ENCODE data around the gene C1orf159.

The C1orf159 gene

GRCh38 chr1:1120866-1121591, 5.1 kb upstream of the C1orf159 start:
- DNase-seq (ENCODE audit: low read depth) = no peak
- no peak for TF ChIP-seq CTCF (IDR thresholded peaks at IDR 0.05; ENCODE audit: insufficient read depth, low read depth, low read length, missing control alignments)
- H3K4me3 ChIP-seq (ENCODE audit: low read length) = no peak overlapping the region

DNA sequence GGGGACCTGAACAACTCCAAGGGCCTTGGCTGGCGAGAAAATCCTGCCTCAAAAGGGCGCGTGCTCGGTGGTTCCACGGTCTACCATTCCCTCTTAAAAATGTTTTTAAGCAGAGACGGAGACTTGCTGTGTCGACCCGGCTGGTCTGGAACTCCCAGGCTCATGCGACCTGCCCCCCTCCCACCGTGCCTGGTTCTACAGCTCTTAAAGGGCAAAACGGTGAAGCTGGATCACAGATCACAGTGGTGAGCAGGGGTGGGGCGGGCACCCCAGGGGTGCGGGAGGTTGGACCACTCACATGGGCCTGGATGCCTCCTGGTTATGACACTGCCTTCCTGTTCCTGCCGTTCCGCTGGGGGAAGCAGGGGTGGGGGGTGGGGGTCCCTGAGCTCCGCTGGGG, 4.2 kb upstream of the C1orf159 start:
- no peak for TF ChIP-seq CTCF (IDR thresholded peaks at IDR 0.05; ENCODE audit: insufficient read depth, low read depth, low read length, missing control alignments)
- no peak for DNase-seq (ENCODE audit: low read depth)
- H3K4me3 ChIP-seq (ENCODE audit: low read length) = no peak overlapping the region

- no peak overlapping the region for H3K4me3 ChIP-seq (ENCODE audit: low read length)
- no peak for TF ChIP-seq CTCF (IDR thresholded peaks at IDR 0.05; ENCODE audit: insufficient read depth, low read depth, low read length, missing control alignments)
- no peak for DNase-seq (ENCODE audit: low read depth)
Observed at GRCh38 chr1:1119272-1119890, 3.5 kb upstream of the C1orf159 start.

GRCh38 chr1:1118876-1119220, 3.0 kb upstream of the C1orf159 start:
- TF ChIP-seq CTCF (IDR thresholded peaks at IDR 0.05; ENCODE audit: insufficient read depth, low read depth, low read length, missing control alignments) = no peak
- DNase-seq (ENCODE audit: low read depth) = no peak
- H3K4me3 ChIP-seq (ENCODE audit: low read length) = no peak overlapping the region

DNA sequence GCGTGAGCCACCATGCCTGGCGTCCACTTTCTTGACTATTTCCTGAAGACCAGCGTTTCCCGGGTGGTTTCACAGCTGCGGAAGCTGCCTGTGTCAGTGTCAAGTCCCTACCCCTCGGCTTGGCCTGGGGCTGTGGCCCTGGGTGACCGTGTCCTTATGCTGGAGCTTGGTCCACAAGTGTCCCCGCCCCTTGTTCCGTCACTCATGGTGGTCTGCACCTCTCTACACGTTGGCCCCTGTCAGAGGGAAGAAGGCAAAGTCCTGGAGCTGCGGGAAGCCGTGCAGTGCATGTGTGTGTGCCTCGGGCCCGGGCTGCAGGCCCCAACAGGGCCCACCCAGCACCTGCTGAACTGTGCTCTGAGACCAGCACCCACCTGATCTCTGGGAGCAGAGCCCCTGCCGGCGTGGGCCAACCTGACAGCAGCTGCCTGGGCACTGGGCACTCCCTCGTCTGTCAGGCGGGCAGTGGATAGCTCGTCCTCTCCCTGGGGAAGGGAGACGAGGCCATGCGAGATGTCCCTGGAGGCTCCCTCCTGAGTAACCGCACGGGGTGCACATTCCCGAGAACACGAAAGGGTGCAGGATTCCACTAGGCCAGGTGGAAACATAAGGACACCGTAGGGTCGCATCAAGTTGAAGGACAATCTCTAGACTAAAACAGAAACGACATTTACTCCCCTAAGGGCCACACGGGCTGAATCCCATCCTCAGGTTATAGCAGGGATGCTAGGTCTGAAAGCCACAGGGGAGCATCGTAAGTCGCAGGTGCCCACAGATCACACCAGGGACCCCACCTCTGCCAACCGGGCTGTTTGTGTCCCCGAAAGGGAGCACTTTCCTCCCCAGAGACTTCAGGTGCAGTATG, 2.4 kb upstream of the C1orf159 start:
- TF ChIP-seq CTCF (IDR thresholded peaks at IDR 0.05; ENCODE audit: insufficient read depth, low read depth, low read length, missing control alignments) = no peak
- H3K4me3 ChIP-seq (ENCODE audit: low read length) = no peak overlapping the region
- no peak for DNase-seq (ENCODE audit: low read depth)

- no peak overlapping the region for H3K4me3 ChIP-seq (ENCODE audit: low read length)
- TF ChIP-seq CTCF (IDR thresholded peaks at IDR 0.05; ENCODE audit: insufficient read depth, low read depth, low read length, missing control alignments) = no peak
- no peak for DNase-seq (ENCODE audit: low read depth)
Observed at GRCh38 chr1:1117469-1117831, 1.6 kb upstream of the C1orf159 start.

Measured in epithelial cell of esophagus (primary cell).